GM18507 (cell line): ENCODE data around the gene VTA1.

ENCODE experiments used
- DNase-seq: peaks from one replicate; pipeline ENCODE4 v3.0.0; 2011; ENCODE audit warnings: low read depth; ENCODE audit not compliant: insufficient read length; ENCODE audit errors: extremely low spot score
- FAIRE-seq: peaks from 2 replicates; lab custom pipeline; 2011; peaks lifted over from hg19 to GRCh38; lab: Jason Lieb, UNC

The VTA1 gene

GRCh38 chr6:142254513-142254912, 107.5 kb downstream of the VTA1 start:
- FAIRE-seq = no peak
- DNase-seq = no peak

DNA sequence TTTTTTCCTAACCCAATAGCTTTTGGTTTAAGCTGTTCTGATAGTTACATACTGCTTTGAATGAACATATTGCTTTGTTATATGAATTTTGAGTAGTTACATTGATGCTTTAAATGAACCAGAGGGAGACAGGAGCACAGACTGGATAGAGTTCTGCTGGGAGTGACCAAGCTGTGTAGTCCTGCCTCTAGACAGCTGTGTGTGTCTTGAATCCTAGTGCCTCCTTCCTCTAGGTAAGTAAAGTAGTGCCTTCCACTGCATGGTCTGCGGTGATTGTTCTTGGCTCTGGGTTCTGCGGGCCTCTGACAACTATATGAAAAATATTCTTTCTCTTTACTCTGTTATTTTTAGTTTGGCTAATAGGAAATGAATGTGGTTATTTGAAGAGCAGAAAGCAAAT, 108.7 kb downstream of the VTA1 start:
- DNase-seq = no peak

DNA sequence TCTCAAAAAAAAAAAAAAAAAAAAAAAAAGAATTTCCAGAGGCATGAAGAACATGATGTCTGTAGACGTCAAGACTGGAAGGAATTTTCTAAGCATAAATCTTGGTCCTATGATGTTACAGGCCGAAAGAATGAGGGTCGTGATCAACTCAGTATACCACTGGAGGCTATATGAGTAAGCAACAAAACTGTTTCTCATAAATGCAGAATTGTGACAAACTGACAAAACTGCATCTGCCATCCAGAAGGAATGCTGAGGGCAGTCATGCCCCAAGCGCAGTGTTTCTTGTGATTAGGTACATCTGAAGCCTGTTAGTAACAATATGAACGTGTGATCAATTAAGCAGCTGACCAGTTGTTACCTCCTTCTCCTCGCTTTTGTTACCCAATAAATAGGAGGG, 111.2 kb downstream of the VTA1 start:
- DNase-seq = no peak
- FAIRE-seq = no peak

More for the DNA sequence above, 108.7 kb downstream of the VTA1 start:
- FAIRE-seq = no peak

DNA sequence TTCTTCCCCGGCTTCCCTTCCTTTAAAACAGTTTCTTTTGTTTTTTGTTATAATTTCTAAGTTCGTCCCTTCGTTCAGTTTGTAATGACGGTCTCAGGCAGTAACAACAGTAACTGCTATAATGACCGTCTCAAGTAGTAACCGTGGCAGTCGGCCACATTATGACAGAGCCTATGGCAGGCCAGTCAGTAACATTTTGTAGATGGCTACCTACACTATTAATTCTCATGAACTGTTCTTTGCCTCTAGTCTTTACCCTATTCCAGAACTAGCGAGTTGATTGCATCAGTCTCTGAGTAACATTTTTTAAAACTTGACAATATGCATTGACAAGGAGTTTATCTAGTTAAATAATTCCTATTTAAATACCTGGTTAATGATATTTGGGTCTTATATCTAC, 111.7 kb downstream of the VTA1 start:
- no peak for FAIRE-seq
- no peak for DNase-seq

DNA sequence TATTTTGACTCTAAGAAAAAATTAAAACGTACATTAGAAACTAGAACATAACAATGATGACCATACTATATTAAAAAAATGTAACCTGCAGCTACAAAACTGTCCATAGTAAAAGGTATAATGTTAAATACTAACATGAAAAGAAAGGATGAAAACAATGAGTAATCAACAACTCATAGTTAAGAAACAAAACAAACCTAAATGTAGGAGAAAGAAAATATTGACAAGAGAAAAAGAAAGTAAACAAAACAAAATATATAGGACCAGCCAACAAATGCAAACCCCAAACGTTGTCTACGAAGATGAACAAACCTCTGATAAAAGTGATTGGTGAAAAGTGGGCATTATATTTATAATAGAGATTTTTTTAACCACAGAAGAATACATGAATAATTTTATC, 113.7 kb downstream of the VTA1 start:
- no peak for FAIRE-seq
- DNase-seq = no peak

DNA sequence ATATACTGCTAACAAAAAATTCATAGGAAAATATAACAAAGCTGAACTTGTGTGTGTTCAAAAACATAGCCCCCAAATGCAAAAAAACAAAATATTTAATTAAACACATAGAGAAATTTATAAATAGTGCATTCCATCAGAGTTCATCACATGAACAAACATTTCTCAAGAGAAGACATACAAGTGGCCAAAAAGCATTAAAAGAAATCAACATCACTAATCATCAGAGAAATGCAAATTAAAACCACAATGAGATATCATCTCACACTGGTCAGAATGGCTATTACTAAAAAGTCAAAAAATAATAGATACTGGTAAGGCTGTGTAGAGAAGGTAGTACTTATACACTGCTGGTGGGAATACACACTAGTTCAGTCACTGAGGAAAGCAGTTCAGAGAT, 115.2 kb downstream of the VTA1 start:
- FAIRE-seq (no peak), DNase-seq (no peak)

- DNase-seq (no peak), FAIRE-seq (no peak)
Measured at GRCh38 chr6:142265476-142265875, 118.4 kb downstream of the VTA1 start.

- no peak for DNase-seq
- FAIRE-seq = no peak
Measured at GRCh38 chr6:142266060-142266459, 119.0 kb downstream of the VTA1 start.

DNA sequence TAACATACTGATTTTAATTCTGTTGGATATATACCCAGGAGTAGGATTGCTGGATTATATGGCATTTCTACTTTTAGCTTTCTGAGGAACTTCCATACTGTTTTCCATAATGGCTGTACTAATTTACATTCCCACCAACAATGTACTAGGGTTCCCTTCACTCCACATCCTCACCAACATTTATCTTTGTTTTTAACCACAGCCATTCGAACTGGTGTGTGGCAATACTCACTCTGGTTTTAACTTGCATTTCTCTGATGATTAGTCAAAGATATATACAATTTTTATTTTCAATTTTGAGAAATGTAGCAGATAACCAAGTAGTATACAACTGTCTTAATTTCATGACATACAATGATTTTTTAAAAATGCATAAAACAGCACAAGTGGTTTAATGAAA, 124.4 kb downstream of the VTA1 start:
- no peak for FAIRE-seq
- no peak for DNase-seq
